HG03378 (cell line): ENCODE data around the gene SEZ6.

Source experiments
- ATAC-seq: cut with Tn5 transposase; IDR thresholded peaks from one replicate; pipeline ENCODE4 v1.9.1; 2021; ENCODE audit warnings: mild to moderate bottlenecking, moderate library complexity; ENCODE audit not compliant: unreplicated experiment

SEZ6 gene

GRCh38 chr17:29005936-29006511 lies at the start of gene SEZ6:
TSS of gene SEZ6 (minus strand) at chr17:29006033. CDS start at chr17:29005869, 164 bp downstream.
- ATAC-seq, result no peak

- ATAC-seq, result no peak
Measured at GRCh38 chr17:29054835-29055234, 49.0 kb upstream of the SEZ6 start.

- ATAC-seq, result no peak
Measured at GRCh38 chr17:29051731-29052130, 45.9 kb upstream of the SEZ6 start.

DNA sequence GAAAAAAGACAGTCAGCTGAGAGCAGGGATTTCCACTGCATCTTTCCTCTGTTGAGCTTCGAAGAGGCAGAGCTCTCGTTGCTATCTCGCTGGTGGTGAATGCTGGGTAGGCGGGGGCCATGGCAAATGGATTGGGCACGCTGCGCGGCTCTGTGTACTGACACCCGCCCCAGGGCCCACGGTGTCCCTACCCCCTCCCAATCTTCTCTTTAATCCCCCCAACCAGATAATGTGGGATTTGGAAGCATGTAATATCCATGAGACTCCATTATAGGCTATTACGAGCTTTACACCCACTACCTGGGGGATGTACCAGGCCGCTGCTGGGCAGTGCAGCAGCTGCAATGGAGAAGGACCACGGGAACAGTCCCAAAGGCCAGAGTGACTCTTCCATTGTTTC lies 45.4 kb upstream of the SEZ6 start:
- no peak for ATAC-seq

DNA sequence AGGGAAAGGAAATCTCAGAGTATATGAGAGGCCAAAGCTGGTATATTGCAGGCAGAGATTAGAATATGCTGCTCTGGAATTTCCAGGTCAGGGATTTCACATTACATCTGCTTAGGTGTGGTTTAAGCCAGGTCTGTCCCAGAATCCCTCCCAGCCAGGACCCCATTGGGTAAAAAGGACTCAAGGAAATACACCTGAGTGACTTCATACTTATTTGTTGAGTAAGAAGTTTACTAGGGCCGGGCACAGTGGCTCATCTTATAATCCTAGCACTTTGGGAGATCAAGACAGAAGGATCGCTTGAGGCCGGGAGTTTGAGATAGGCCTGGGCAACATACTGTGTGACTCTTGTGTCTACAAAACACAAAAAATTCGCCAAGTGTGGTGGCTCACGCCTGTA lies 44.3 kb upstream of the SEZ6 start:
- ATAC-seq, result no peak

DNA sequence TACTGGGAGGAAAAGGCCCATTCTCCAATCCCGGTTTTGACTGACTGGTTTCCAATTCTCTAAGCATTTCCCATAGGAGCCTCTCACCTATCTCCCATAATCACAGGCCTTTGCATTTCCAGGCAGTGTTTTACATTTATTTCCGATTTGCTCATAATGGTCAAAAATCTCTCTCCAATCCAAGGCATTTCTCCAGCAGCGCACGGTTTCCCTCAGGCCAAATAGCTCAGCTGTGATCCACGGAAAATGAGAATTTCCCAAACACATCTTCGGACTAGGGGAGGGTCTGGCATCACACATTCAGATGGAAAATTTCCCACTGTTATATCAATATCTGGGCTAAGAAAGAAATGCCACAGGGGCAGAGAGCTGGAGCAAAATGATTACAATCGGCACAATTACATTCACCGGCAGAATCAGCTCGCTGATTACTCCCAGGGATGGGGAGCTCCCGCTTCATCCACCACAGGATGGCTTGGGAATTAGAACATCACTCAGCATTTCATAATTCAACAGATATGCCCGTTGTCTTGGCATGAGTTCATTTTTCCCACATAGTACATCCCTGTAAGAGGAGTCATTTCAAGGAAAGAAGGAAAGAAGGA lies 43.8 kb upstream of the SEZ6 start:
- ATAC-seq, result no peak

DNA sequence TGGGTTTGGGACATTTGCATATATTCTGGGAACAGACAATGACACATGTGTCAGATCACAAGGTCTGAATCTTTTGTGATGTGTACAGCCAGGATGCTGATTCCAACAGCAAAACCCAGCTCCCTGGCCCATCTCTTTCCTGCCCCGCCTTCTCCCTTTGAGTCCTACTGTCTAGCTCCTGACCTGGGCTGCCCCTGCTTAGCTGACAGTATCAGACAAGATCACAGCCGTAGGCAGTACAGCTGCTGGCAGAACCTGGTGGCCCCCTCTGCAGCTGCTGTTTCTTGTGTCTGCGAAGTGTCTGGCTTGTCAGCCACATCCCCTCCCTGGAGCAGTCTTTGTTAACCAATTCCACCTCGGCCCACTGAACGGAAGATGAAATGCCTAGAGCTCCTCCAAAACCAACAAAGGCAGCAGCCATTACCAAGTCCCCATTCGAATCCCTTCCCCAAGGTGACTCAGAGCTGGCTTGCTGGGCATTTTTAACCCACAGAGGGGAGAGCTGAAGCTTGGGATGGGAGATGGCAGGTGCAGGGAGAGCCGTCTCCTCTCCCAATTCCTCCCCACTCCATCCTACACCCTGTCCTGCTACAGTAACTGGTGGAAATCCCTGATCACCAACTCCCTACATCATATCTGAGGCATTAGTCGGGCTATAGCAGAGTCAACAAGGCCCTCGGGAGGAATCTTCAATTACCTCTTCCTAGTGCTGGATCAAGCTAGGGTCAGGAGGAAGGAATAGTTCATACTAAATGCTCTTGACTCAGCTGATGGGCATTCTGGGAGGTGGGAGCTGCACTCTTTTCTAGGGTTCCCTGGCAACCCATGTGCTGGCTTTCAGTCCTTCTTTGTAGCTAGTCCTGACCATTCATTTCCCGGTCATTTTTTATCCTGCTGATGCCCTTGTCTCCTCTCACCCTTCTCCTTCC lies 42.9 kb upstream of the SEZ6 start:
- no peak for ATAC-seq

- no peak for ATAC-seq
Measured at GRCh38 chr17:29046473-29046839, 40.6 kb upstream of the SEZ6 start.

DNA sequence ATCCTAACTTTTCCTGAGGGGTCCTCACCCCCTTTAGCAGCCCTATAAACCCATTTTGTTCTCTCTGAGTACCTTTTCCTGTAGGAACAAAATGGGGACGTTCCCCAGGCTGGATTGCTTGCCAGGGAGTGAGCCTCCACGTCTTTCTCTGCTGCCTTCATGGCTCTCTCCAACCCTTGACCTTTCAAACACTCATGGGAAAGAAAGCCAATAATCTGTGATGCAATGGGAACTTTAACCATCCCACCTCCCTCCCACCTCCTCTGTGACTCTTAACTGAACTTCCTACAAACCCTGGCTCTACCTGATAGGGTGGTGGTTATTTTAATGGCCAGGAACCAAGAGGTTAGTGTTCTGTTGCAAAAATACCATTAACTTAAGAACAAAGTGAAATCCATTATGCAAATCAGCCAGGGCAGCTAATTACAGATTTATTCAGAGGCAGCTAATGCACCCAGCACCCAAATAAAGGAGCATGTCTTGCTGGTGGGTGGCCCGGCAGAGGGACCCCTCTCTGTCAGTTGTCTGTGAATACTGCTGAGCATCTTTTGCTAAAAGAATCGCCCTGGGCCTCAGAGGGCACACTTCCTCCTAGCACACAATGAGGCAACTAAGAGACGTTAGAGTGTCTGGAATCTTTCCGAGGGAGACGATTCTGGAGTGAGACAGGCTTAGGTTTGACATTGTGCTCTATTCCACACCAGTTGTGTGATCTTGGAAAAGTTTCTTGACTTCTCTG lies 40.1 kb upstream of the SEZ6 start:
- ATAC-seq, result no peak

- ATAC-seq, result no peak
Measured at GRCh38 chr17:29045026-29045425, 39.2 kb upstream of the SEZ6 start.

DNA sequence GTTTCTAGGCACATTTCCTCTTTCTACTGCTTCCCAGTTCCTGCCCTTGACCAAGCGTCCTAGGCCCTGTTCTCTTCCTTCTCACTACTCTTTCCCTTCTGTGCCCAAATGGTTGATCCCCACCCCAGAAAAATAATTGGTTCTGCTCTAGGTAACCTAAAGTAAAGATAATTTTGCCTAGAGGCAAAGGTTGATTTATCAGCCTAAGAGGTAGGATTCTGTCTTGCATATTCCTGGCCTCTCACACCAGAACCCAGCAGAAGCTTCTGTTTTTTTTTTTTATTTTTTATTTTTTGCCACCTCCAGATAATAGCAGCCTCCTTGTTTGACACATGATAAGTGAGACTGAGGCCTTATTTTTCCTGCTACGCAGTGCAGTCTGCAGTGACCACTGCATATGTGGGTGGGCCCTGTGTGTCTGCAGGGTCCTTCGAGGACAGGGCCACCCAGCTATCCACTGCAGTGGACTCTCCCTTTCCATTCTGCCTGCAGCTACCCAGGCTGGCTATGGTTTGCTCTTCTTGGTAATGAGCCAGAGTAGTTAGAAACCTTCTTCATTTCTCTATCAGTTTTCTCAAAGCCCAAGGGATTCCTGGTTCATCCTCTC lies 37.8 kb upstream of the SEZ6 start:
- ATAC-seq, result no peak

GRCh38 chr17:29042679-29043538 lies 37.1 kb upstream of the SEZ6 start, which contains the start of gene PIPOX:
TSS of gene PIPOX (plus strand) at chr17:29043141. CDS start at chr17:29043226, 85 bp downstream.
- no peak for ATAC-seq

GRCh38 chr17:29042026-29042678 lies 36.3 kb upstream of the SEZ6 start:
- no peak for ATAC-seq

DNA sequence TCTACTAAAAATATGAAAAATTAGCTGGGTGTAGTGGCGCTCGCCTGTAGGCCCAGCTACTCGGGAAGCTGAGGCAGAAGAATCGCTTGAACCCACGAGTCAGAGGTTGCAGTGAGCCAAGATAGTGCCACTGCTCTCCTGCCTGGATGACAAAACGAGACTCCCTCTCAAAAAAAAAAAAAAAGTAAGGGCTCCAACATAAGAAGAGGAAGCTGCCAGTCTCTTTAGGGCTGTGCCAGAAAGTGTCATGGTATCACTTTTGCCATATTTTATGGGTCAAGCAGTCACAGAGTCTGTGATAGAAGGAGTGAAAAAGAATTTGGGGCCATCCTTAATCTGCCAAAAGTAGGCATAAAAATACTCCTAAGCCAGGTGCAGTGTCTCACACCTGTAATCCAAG lies 35.7 kb upstream of the SEZ6 start:
- no peak for ATAC-seq

DNA sequence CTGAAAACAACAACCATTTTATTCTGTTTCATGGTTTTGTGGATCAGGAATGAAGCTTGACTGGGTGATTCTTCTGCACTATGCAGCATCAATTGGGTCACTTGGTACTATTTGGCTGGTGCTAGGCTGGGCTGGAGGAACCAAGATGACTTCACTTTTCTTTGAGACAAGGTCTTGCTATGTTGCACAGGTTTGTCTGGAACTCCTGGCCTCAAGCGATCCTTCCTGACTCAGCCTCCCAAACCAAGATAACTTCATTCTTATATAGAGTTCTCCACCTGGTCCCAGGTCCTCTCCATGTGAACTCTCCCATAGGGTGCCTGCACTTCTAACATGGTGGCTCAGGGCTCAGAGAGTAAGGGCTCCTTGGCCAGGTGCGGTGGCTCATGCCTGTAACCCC lies 35.3 kb upstream of the SEZ6 start:
- no peak for ATAC-seq

DNA sequence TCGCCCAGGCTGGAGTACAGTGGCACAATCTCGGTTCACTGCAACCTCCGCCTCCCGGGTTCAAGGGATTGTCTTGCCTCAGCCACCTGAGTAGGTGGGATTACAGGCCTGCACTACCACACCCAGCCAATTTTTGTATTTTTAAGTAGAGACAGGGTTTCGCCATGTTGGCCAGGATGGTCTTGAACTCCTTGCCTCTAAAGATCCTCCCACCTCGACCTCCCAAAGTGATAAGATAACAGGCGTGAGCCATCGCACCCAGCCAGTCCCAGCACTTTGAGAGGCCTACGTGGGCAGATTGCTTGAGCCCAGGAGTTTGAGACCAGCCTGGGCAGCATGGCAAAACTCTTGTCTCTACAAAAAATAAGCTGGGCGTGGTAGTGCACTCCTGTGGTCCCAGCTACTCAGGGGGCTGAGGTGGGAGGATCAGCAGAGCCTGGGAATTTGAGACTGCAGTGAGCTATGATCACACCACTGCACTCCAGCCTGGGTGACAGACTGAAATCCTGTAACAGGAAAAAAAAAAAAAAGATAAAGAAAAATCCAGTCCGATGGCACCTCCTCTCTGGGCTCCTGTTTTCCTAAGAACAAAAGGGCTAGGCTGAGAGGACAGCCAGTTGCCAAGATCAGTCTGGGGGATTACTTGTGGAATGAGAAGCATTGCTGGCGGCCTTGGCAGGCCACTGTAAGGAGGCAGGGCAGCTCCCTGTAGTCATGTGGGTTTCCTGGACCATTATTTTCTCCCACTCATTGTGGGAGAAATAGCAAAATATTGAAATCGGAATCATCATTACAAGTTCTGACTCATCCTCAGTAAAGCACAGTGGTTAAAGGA lies 34.1 kb upstream of the SEZ6 start:
- ATAC-seq, result no peak

GRCh38 chr17:29038085-29038795 lies 32.4 kb upstream of the SEZ6 start:
- ATAC-seq, result no peak

DNA sequence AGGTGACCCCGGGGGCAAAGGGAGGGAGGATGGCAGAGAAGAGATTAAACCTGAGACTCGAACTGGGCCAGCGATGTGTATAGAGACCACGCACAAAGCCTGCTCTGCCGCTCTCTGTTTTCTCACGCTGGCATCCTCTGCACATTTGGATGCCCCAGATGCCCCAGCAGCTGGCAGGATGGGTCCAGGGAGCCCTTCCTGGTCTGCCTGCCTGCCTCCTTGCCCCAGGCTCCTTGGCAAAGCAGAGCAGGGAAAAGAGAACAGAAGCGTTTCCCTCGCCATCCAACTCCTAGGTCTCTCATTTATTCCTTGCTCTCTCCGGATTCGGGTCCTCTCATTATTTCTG lies 31.9 kb upstream of the SEZ6 start:
- ATAC-seq, result no peak
